Measurements from ENCODE around the gene PARVA.

Gene PARVA

DNA sequence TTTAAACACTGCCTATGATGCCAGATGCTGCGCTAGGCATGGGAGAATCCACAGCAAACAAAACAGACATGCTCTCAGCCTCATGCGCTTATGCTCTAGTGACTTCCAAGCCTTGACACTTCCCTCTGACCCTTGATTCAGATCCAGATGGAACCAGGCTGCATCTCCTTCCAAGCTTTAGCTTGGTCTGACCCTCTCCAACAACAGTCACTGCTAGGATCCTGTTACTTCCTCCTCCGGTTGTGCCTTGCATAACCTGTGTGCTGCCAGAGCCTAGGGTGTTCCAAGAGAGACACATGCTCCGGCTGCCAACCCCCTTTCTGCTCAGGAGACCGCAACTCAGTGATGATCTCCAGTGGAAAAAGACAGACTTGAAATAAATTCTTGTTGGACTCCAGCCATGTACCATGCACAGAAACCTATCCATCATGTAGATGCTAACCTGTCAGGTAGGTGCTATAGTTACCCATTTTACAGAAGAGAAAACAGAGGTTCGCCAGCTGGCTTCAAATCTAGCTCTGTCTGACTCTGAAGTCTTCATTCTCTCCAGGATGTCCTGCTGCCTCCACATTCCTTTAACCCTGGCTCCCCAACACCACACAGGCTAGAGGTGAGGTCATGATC, 160.5 kb downstream of the PARVA start:
- no peak for TF ChIP-seq POLR2A (IDR thresholded peaks at IDR 0.05; ENCODE audit: extremely low read depth, insufficient read length)
- no peak for TF ChIP-seq MYC (IDR thresholded peaks at IDR 0.05; ENCODE audit: low read depth, low read length)
- TF ChIP-seq, protein P1, sequence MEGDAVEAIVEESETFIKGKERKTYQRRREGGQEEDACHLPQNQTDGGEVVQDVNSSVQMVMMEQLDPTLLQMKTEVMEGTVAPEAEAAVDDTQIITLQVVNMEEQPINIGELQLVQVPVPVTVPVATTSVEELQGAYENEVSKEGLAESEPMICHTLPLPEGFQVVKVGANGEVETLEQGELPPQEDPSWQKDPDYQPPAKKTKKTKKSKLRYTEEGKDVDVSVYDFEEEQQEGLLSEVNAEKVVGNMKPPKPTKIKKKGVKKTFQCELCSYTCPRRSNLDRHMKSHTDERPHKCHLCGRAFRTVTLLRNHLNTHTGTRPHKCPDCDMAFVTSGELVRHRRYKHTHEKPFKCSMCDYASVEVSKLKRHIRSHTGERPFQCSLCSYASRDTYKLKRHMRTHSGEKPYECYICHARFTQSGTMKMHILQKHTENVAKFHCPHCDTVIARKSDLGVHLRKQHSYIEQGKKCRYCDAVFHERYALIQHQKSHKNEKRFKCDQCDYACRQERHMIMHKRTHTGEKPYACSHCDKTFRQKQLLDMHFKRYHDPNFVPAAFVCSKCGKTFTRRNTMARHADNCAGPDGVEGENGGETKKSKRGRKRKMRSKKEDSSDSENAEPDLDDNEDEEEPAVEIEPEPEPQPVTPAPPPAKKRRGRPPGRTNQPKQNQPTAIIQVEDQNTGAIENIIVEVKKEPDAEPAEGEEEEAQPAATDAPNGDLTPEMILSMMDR (IDR thresholded peaks at IDR 0.05; ENCODE audit: low read depth, low read length): no peak
- TF ChIP-seq, protein P2, sequence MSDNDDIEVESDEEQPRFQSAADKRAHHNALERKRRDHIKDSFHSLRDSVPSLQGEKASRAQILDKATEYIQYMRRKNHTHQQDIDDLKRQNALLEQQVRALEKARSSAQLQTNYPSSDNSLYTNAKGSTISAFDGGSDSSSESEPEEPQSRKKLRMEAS (IDR thresholded peaks at IDR 0.05; ENCODE audit: low read depth, low read length): no peak

DNA sequence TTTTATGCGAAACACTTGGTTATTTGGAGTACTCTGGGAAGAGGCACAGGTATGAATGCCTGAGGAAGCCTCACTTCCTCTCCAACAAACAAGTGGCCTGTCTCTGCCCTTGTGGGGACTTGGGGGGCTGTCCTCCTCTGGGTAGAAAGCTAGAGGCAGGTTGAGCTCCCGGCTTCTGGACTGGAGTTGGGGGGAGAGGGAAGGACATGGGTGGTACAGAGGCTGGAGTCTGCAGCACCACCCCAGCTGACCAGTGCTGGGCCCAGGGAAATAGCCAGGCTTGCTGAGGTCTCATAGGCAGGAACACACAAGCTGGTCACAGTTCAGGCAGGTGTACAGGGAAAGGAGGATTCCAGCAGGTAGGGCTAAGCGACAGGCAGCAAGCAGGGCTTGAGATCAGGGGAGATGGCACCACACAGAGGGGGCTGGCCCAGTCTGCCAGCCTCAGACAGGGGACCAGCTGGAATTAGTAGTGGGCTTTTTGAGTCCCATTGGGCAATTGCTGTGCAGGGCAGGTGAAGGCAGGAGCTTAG, 161.6 kb downstream of the PARVA start:
- no peak overlapping the region for H3K4me3 ChIP-seq (ENCODE audit: low read depth, low read length)
- DNase-seq (ENCODE audit: low read depth): no peak
- TF ChIP-seq, protein P1 (IDR thresholded peaks at IDR 0.05; ENCODE audit: low read depth, low read length): no peak
- TF ChIP-seq, protein P2 (IDR thresholded peaks at IDR 0.05; ENCODE audit: low read depth, low read length): no peak
- TF ChIP-seq MYC (IDR thresholded peaks at IDR 0.05; ENCODE audit: low read depth, low read length): no peak
- no peak for TF ChIP-seq POLR2A (IDR thresholded peaks at IDR 0.05; ENCODE audit: extremely low read depth, insufficient read length)

More for the DNA sequence above, 160.5 kb downstream of the PARVA start:
- DNase-seq (ENCODE audit: low read depth): no peak
- no peak overlapping the region for H3K4me3 ChIP-seq (ENCODE audit: low read depth, low read length)

DNA sequence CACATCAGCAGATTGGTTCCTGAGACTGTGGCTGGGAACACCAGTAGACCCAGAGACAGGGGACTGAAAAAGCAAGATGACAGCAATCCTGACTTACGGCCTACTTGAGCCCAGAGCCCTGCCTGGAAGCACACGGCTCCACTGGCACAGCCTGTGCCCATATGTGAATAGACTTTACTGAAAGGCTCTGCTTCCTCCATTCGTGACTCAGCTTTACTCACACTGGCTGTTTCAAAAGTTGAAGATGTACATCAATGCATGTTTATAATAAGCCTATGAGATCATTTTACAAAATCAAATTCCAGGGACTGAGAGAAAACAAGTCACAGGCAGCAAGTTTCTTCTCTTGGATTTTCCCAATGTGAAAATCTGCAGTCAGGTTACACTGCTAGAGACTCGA, 162.2 kb downstream of the PARVA start:
- no peak for DNase-seq (ENCODE audit: low read depth)
- no peak overlapping the region for H3K4me3 ChIP-seq (ENCODE audit: low read depth, low read length)
- TF ChIP-seq MYC (IDR thresholded peaks at IDR 0.05; ENCODE audit: low read depth, low read length) (no peak), POLR2A (IDR thresholded peaks at IDR 0.05; ENCODE audit: extremely low read depth, insufficient read length) (no peak)
- TF ChIP-seq, protein P2 (IDR thresholded peaks at IDR 0.05; ENCODE audit: low read depth, low read length): no peak
- TF ChIP-seq, protein P1 (IDR thresholded peaks at IDR 0.05; ENCODE audit: low read depth, low read length): no peak

DNA sequence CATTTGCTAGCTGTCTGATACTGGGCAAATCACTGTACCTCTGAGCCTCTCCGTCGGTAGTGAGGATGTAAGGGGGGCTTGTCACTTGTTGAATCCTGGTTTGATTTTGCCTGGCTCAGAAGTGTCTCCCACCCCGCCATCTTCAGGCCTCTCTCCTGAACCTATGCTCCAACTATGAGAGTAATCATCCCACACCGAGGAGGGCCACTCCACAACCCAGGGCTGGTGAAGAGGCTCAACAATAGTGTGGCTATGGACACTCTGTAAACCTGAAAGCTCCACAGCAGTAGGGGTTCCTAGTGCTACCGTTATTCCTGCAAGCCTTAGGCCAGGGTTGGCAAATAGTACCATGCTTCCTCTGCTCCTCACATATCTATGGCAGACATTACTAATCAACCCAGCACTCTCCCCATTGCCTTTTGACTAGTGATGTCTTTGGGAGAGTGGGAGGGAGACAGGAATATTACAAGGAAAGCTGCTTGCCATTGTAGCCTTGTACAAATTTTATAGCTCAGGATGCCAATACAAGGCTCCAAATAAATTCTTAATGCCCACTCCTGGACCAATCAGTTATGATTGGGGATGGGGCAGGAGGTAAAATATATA, 162.8 kb downstream of the PARVA start:
- DNase-seq (ENCODE audit: low read depth): no peak
- no peak overlapping the region for H3K4me3 ChIP-seq (ENCODE audit: low read depth, low read length)
- TF ChIP-seq MYC (IDR thresholded peaks at IDR 0.05; ENCODE audit: low read depth, low read length): no peak
- TF ChIP-seq POLR2A (IDR thresholded peaks at IDR 0.05; ENCODE audit: extremely low read depth, insufficient read length): no peak

DNA sequence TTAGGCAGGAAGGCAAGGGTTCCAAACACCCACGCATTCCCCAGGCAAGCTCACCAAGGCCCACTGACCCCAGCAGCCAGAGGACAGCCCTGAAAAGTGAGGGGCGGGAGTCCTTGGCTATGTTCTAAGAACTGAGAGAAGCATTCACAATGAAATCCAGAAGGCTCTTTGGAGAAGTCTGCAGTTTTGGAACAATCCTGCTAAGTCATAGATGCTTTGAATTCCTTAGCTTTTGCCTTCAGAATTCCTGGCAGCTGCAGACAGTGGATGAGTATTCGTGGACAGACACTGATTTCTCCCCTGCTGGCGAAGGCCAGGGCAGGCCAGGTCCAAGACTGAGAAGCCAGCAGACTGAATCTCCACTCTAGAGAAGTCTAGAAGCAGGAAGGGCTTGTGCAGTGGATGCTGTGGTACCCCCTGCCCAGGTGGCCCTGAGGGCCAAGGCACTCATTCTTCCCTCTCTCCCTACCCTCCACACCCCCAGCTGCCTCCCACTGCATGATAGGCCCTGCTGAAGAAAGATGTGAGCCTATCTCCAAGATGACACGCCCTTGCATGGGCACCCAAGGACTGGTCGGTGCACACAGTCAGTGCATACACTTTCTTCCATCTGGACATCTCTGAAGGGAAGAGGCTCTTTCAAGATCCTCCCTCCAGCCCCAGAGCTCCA, 163.7 kb downstream of the PARVA start:
- DNase-seq (ENCODE audit: low read depth): no peak
- no peak overlapping the region for H3K4me3 ChIP-seq (ENCODE audit: low read depth, low read length)
- no peak for TF ChIP-seq POLR2A (IDR thresholded peaks at IDR 0.05; ENCODE audit: extremely low read depth, insufficient read length)
- TF ChIP-seq, protein P1 (IDR thresholded peaks at IDR 0.05; ENCODE audit: low read depth, low read length): no peak
- TF ChIP-seq, protein P2 (IDR thresholded peaks at IDR 0.05; ENCODE audit: low read depth, low read length): no peak
- TF ChIP-seq MYC (IDR thresholded peaks at IDR 0.05; ENCODE audit: low read depth, low read length): no peak

DNA sequence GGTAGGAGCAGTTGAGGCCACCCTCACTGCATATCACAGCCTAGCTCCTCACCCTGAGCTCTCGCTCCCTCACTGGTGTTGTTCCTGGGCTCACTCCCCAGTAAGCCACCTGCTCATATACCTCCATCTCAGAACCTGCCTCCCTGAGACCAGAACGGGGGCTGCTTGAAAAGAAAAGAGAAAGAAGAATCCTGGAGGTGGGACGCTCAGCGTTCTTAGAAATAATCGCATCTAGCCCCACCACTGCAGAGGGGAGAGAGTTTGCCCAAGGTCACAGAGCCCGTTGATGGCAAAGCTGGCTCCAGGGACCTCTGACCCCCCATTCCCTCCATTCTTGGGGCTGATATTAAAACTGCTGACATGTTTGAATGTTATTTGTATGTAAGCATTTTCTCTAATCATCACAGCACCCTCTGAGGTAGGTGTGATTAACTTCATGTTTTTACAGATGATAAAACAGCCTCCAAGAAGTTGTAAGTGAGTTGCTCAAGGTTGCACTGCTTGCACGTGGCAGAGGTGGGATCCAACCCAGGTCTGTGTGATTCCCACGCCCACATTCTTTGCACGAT, 164.3 kb downstream of the PARVA start:
- TF ChIP-seq, protein P1 (IDR thresholded peaks at IDR 0.05; ENCODE audit: low read depth, low read length): no peak
- TF ChIP-seq POLR2A (IDR thresholded peaks at IDR 0.05; ENCODE audit: extremely low read depth, insufficient read length) (no peak), MYC (IDR thresholded peaks at IDR 0.05; ENCODE audit: low read depth, low read length) (no peak)
- TF ChIP-seq, protein P2 (IDR thresholded peaks at IDR 0.05; ENCODE audit: low read depth, low read length): no peak
- no peak overlapping the region for H3K4me3 ChIP-seq (ENCODE audit: low read depth, low read length)
- DNase-seq (ENCODE audit: low read depth): no peak
